GM12865 (cell line): ENCODE measurements around the gene ZNRF3.

Experiments used
- DNase-seq: peaks from one replicate; pipeline ENCODE4 v3.0.0; 2010; ENCODE audit warnings: low read depth
- H3K4me3 ChIP-seq: 2 replicates; pipeline ENCODE4 v1.5.1; 2011; ENCODE audit warnings: mild to moderate bottlenecking, low read depth, low read length, control low read depth
- CTCF ChIP-seq: IDR thresholded peaks from 2 replicates; pipeline ENCODE4 v1.5.1; 2011; ENCODE audit warnings: low read length, control low read depth, low read depth, inconsistent platforms; ENCODE audit not compliant: insufficient read depth; ENCODE audit errors: missing control alignments

Gene ZNRF3

GRCh38 chr22:28899199-28899853 lies 16.0 kb downstream of the ZNRF3 start:
- no peak for TF ChIP-seq CTCF
- no peak overlapping the region for H3K4me3 ChIP-seq
- peak; percentile 35 for DNase-seq

GRCh38 chr22:28900379-28900925 lies 17.1 kb downstream of the ZNRF3 start:
- no peak overlapping the region for H3K4me3 ChIP-seq
- TF ChIP-seq CTCF = no peak
- DNase-seq = no peak

- TF ChIP-seq CTCF = no peak
Observed at GRCh38 chr22:28902490-28902889, 19.1 kb downstream of the ZNRF3 start.

GRCh38 chr22:28903080-28903479 lies 19.7 kb downstream of the ZNRF3 start:
- no peak for TF ChIP-seq CTCF
- no peak overlapping the region for H3K4me3 ChIP-seq
- no peak for DNase-seq

More at GRCh38 chr22:28902490-28902889, 19.1 kb downstream of the ZNRF3 start:
- DNase-seq = no peak
- H3K4me3 ChIP-seq = no peak overlapping the region

- DNase-seq = no peak
- no peak for TF ChIP-seq CTCF
- H3K4me3 ChIP-seq = no peak overlapping the region
Observed at GRCh38 chr22:28903729-28904128, 20.4 kb downstream of the ZNRF3 start.

- H3K4me3 ChIP-seq = no peak overlapping the region
- no peak for DNase-seq
- no peak for TF ChIP-seq CTCF
Observed at GRCh38 chr22:28904211-28904896, 21.0 kb downstream of the ZNRF3 start.

- TF ChIP-seq CTCF = no peak
- H3K4me3 ChIP-seq = no peak overlapping the region
- no peak for DNase-seq
Observed at GRCh38 chr22:28905256-28905832, 22.0 kb downstream of the ZNRF3 start.
